ENCODE results near the gene DHRSX. TPM values are rescaled to one million over a fixed set of nuclear protein-coding genes. Genes with fewer than 3 reads are reported as not detected.
"Not testable (repeated sequence)": the region's sequence is repeated elsewhere in the genome, so short reads cannot be mapped to it uniquely, and the experiment has no call there.

The DHRSX gene
- total RNA-seq, 2 experiments from 2014 or later, result 15.5 to 16.1 TPM

DNA sequence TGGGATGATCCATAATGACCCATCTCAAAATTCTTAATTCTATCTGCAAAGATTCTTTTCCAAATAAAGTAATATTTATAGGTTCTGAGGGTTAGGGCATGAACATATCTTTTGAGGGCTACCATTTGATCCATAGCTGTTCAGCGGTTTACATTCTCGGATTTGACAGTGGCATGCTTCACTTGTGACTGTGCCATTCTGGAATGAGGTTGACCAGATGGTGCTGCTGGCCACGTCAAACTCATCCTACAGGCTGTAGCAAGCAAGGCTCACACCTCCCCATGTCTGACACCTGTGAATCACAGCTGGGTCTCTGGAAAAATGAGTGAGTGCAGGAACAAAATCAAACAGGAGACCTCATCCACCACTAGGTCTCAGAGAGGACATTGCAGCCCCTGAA is 280.5 kb downstream of the DHRSX start:
- no peak overlapping the region for H3K27ac Mint-ChIP-seq
- no peaks in the 10 kb centered on the region for H3K4me1 Mint-ChIP-seq
- H3K4me3 Mint-ChIP-seq, result no peak overlapping the region
- no peaks in the 10 kb centered on the region for H3K27me3 Mint-ChIP-seq
- ChIA-PET CTCF (no interaction called here), POLR2A (no interaction called here)
- peaks cover 16% of the 10 kb centered on the region for H3K36me3 Mint-ChIP-seq (ENCODE audit: low read depth)
- DNase-seq, result no peak
- H3K9me3 Mint-ChIP-seq, result peaks cover 68% of the 10 kb centered on the region

DNA sequence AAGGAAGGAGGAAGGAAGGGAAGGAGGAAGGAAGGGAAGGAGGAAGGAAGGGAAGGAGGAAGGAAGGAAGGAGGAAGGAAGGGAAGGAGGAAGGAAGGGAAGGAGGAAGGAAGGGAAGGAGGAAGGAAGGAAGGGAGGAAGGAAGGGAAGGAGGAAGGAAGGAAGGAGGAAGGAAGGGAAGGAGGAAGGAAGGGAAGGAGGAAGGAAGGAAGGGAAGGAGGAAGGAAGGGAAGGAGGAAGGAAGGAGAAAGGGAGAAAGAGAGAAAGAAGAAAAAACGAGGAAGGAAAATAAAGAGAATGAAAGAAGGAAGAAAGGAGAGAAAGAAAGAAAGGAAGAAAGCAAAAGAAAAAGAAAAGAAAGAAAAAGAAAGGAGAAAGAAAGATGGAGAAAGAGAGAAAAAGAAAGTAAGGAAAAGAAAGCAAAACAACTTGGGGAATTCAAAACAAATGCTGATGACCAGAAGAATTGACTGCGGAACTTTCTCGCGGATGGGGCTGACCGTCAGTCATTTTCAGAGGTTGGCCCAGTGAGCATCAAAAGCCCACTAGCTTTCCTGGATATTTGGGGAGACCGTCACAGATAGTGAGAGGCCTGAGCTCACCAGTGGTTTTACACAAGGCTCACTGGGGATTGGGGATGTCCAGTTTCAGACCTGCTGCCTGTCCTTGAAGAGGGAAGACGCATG is 286.5 kb downstream of the DHRSX start:
- Mint-ChIP-seq H3K36me3 (ENCODE audit: low read depth) (peaks cover 14% of the 10 kb centered on the region), H3K9me3 (peaks cover 52% of the 10 kb centered on the region)
- H3K27ac Mint-ChIP-seq, H3K4me1 Mint-ChIP-seq, H3K4me3 Mint-ChIP-seq, CTCF ChIA-PET, DNase-seq, H3K27me3 Mint-ChIP-seq, POLR2A ChIA-PET: not testable (repeated sequence)

DNA sequence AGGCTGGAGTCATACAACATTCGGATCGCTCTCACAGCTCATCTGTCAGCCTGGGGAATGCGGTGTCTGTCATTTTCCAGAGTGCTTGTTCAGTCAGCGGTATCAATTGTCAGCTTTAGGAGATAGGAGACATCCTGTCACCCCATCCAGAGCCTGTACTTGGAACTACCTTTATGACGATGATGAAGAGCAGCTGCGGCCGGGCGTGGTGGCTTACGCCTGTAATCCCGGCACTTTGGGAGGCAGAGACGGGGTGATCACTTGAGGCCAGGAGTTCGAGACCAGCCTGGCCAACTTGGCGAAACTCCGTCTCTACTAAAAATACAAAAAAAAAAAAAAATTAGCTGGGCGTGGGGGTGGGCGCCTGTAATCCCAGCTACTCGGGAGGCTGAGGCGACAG is 289.1 kb downstream of the DHRSX start:
- H3K27me3 Mint-ChIP-seq; CTCF ChIA-PET; H3K36me3 Mint-ChIP-seq (ENCODE audit: low read depth); DNase-seq; H3K4me1 Mint-ChIP-seq; H3K27ac Mint-ChIP-seq; H3K4me3 Mint-ChIP-seq; POLR2A ChIA-PET: not testable (repeated sequence)
- H3K9me3 Mint-ChIP-seq, result peaks cover 45% of the 10 kb centered on the region

DNA sequence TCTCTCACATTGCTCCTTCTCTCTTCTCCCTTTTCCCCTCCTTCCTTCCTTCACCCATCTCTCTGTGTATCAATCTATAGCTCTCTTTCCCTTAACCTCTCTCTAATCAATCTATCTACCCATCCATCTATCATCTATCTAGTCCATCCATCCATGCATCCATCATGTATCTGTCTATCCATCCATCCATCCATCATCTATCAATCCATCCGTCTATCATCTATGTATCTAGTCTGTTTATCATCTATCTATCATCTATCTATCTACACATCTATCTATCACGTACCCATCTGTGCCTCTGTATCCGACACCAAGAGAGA is 307.5 kb downstream of the DHRSX start:
- POLR2A ChIA-PET, result no interaction called here
- CTCF ChIA-PET, result no interaction called here
- Mint-ChIP-seq H3K27me3 (no peaks in the 10 kb centered on the region), H3K36me3 (ENCODE audit: low read depth) (peaks cover under 1% of the 10 kb centered on the region), H3K4me3 (no peak overlapping the region), H3K9me3 (peaks cover 27% of the 10 kb centered on the region), H3K27ac (no peak overlapping the region), H3K4me1 (no peaks in the 10 kb centered on the region)
- DNase-seq, result no peak

DNA sequence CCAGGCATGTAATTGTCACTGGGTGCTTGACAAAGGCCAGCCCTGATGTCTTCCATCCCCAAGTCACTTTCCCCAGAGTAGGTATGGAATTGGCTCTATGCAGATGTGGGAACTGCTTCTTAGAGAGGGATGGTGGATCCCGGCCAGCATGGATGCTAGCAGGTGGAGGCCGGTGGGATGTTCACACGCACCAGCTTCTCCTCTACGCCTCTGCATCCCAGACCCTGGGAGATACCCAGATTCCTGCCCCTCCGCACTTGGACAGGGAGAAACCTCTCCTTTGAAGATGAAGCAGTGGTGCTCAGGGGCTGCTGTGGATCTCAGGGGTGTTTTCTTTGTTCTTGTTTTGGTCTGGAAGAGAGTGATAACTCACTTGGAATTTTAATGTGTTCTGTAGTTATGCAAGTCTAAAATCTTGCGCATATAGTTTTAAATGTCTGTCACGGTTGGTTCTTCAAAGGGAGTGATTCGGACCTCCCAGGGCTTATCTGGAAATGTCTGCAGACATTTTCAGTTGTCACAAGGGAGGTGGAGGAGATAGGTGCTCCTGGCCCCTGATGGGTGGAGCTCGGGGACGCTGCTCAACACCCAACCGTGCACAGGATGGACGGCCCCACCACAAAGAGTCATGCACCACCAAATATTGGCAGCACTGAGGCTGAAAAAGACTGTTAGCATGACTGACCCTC is 308.0 kb downstream of the DHRSX start:
- Mint-ChIP-seq H3K4me1 (no peaks in the 10 kb centered on the region), H3K4me3 (no peak overlapping the region), H3K9me3 (peaks cover 27% of the 10 kb centered on the region), H3K27me3 (no peaks in the 10 kb centered on the region), H3K27ac (no peak overlapping the region), H3K36me3 (ENCODE audit: low read depth) (peaks cover 4% of the 10 kb centered on the region)
- DNase-seq, result no peak
- ChIA-PET CTCF (no interaction called here), POLR2A (no interaction called here)

DNA sequence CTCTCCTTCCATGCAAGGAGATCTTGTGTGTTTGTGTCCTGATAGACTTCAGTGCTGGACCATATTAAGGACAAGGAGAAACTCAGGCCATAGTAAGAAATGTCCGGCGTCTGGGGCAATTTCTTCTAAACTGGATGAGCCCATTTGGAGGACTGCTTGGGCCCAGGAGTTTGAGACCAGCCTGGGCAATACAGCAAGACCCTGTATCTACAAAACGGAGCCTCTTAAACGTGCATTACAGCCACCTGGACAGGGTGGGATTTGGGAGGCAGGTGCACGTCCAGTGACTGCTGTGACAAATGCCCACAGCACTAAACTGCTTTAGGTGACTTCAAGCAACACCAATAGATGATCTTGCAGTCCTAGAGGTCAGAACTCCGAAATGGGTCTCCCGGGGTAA is 311.9 kb downstream of the DHRSX start:
- H3K27me3 Mint-ChIP-seq, result no peaks in the 10 kb centered on the region
- no peaks in the 10 kb centered on the region for H3K4me1 Mint-ChIP-seq
- POLR2A ChIA-PET, result no interaction called here
- no peak overlapping the region for H3K4me3 Mint-ChIP-seq
- no peak overlapping the region for H3K27ac Mint-ChIP-seq
- peaks cover 5% of the 10 kb centered on the region for H3K36me3 Mint-ChIP-seq (ENCODE audit: low read depth)
- DNase-seq, result no peak
- CTCF ChIA-PET, result no interaction called here
- peaks cover 17% of the 10 kb centered on the region for H3K9me3 Mint-ChIP-seq

DNA sequence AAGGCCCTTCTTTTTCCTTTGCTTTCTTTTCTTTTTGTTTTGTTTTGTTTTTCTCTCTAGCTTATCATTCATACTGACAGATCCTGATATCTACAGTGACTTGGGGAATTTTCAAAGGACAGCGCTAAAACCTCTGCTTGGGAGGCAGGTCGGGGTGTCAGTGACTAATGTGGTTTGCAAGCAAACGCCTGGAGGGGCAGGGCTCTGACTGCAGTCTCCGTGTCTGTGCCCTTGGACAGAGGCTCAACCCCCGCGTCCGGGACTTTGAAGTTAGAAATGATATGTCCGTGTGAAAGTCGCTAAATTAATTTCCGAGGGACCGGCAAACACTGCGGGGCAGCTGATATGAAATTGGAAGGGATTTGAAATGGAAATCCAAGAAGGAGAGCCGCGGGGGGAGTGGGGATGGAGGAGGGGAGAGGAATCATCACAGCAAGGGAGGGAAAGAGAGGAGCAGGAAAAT is 312.4 kb downstream of the DHRSX start:
- Mint-ChIP-seq H3K9me3 (peaks cover 15% of the 10 kb centered on the region), H3K36me3 (ENCODE audit: low read depth) (peaks cover 5% of the 10 kb centered on the region), H3K4me3 (no peak overlapping the region), H3K4me1 (no peaks in the 10 kb centered on the region), H3K27ac (no peak overlapping the region), H3K27me3 (no peaks in the 10 kb centered on the region)
- POLR2A ChIA-PET, result no interaction called here
- CTCF ChIA-PET, result no interaction called here
- DNase-seq, result no peak

DNA sequence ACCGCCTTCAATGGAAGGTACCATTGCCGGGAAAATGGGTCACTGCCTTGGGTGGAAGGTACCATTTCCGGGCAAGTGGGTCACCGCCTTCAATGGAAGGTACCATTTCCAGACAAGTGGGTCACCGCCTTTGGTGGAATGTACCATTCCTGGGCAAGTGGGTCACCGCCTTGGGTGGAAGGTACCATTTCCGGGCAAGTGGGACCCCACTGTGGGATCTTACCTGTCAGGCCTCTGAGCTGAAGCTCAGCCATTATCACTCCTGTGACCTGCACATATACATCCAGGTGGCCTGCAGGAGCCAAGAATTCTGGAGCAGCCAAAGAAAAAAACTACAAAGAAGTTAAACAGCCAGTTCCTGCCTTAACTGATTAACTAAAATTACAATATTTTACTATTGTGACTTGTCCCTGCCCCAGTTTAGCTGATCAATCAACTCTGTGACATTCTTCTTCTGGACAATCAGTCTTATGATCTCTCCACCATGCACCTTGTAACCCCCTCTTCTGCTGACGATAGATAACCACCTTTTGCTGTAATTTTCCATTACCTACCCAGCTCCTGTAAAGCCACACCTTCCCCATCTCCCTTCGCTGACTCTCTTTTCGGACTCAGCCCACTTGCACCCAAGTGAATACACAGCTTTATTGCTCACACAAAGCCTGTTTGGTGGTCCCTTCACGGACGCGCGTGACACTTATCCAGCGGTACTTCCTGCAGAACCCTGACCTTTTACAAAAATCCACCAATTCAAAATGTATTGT is 313.2 kb downstream of the DHRSX start:
- Mint-ChIP-seq H3K27me3 (no peaks in the 10 kb centered on the region), H3K4me3 (no peak overlapping the region), H3K36me3 (ENCODE audit: low read depth) (peaks cover 5% of the 10 kb centered on the region), H3K9me3 (peaks cover 13% of the 10 kb centered on the region), H3K4me1 (no peaks in the 10 kb centered on the region), H3K27ac (no peak overlapping the region)
- ChIA-PET CTCF (no interaction called here), POLR2A (no interaction called here)
- DNase-seq, result no peak

DNA sequence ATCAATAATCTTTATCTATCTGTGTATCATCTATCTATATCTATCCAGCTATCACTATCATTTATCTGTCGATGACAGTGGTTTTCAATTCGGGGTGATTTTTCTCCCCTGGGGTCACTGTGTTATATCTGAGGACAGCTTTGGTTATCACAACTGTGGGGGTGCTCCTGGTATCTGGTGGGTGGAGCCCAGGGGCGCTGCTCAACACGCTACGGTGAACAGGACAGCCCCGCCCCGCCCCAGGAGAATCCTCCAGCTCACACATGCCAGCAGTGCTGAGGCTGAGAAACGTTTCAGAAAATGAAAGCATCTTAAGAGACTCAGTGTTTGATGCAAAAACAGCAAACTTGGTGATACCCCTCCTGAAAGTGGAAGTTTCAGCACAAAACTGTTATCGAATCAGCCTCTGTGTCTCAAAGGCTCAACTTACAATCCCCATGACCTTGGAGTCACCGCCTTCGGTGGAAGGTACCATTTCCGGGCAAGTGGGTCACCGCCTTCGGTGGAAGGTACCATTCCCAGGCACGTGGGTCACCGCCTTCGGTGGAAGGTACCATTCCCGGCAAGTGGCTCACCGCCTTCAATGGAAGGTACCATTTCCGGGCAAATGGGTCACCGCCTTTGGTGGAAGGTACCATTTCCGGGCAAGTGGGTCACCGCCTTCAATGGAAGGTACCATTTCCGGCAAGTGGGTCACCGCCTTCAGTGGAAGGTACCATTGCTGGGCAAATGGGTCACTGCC is 315.3 kb downstream of the DHRSX start:
- peaks cover 5% of the 10 kb centered on the region for H3K36me3 Mint-ChIP-seq (ENCODE audit: low read depth)
- H3K27ac Mint-ChIP-seq, result no peak overlapping the region
- H3K4me3 Mint-ChIP-seq, result no peak overlapping the region
- no peaks in the 10 kb centered on the region for H3K27me3 Mint-ChIP-seq
- no peak for DNase-seq
- no peaks in the 10 kb centered on the region for H3K4me1 Mint-ChIP-seq
- ChIA-PET CTCF (no interaction called here), POLR2A (no interaction called here)
- peaks cover 13% of the 10 kb centered on the region for H3K9me3 Mint-ChIP-seq

DNA sequence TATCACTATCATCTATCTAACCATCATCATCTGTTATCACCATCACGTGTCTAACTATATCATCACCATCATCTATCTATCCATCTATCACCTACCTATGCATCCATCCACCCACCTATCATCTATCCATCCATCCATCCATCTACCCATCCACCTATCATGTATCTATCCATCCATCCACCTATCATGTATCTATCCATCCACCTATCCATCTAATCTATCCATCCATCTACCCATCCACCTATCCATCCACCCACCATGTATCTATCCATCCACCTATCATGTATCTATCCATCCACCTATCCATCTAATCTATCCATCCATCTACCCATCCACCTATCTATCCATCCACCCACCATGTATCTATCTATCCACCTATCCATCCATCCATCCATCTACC is 316.7 kb downstream of the DHRSX start:
- H3K36me3 Mint-ChIP-seq (ENCODE audit: low read depth), result peaks cover 5% of the 10 kb centered on the region
- peaks cover 10% of the 10 kb centered on the region for H3K9me3 Mint-ChIP-seq
- no peaks in the 10 kb centered on the region for H3K4me1 Mint-ChIP-seq
- CTCF ChIA-PET, result no interaction called here
- POLR2A ChIA-PET, result no interaction called here
- DNase-seq, result no peak
- H3K4me3 Mint-ChIP-seq, result no peak overlapping the region
- H3K27me3 Mint-ChIP-seq, result no peaks in the 10 kb centered on the region
- no peak overlapping the region for H3K27ac Mint-ChIP-seq

DNA sequence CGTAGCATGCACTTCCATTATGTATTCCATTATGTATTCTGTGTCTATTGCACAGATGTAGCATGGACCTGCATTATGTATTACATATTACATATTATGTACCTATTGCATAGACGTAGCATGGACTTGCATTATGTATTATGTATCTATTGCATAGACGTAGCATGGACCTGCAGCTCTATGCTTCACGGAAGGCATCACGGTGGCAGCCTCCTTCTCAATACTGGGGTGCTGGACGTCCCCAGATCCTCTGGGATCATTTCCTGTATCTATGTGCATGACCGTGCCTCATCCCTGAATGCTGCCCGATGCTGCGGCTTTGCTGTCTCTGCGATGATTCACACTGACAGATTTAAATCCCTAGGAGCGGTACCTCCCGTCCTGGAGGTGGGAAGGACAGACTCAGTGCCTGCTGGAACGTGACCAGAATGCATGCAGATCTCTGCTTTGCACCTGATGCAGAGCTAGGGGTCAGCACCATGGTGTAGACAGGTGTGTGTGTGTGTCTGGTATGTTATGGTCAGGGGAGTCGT is 317.5 kb downstream of the DHRSX start:
- CTCF ChIA-PET, result no interaction called here
- Mint-ChIP-seq H3K36me3 (ENCODE audit: low read depth) (peaks cover 5% of the 10 kb centered on the region), H3K9me3 (peaks cover 7% of the 10 kb centered on the region), H3K4me3 (no peak overlapping the region), H3K27me3 (no peaks in the 10 kb centered on the region), H3K27ac (no peak overlapping the region), H3K4me1 (no peaks in the 10 kb centered on the region)
- no peak for DNase-seq
- POLR2A ChIA-PET, result no interaction called here

DNA sequence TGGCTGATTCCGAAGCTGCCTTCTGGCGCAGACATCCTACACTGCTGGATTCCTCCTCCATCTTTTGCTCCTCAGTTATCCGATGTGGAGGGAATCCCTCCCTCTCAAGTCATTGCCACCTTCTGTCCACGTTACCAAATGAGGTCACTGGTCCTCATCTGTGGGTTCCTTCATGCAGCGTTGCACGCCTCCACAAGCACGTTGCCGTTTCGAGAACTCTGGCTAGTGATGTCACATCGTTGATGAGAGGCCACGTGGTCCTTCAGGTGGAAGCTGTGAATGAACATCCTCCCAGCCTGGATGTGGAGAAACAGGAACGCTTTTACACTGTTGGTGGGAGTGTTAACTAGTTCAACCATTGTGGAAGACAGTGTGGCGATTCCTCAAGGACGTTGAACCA is 323.2 kb downstream of the DHRSX start:
- peaks cover 17% of the 10 kb centered on the region for H3K9me3 Mint-ChIP-seq
- ChIA-PET POLR2A (no interaction called here), CTCF (no interaction called here)
- H3K27me3 Mint-ChIP-seq, result no peaks in the 10 kb centered on the region
- DNase-seq, result no peak
- no peak overlapping the region for H3K27ac Mint-ChIP-seq
- H3K4me3 Mint-ChIP-seq, result no peak overlapping the region
- H3K4me1 Mint-ChIP-seq, result no peaks in the 10 kb centered on the region
- H3K36me3 Mint-ChIP-seq (ENCODE audit: low read depth), result no peaks in the 10 kb centered on the region

DNA sequence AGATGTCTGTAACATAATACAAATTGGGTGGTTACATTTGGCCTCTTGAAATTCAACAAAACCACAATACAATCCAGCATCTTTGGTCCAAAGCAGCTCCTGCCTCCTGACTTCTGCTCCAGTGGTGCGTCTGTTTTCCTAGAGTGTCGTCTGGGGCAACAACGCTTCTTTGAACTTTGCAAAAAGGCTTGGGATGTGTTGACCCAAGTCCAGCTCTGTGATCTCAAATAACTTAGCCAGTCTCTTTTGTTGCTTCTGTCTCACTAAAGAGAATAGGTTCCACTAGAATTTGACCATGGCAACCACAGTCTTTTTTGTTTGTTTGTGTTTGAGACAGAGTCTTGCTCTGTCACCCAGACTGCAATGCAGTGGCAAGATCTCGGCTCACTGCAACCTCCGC is 324.0 kb downstream of the DHRSX start:
- Mint-ChIP-seq H3K9me3 (peaks cover 17% of the 10 kb centered on the region), H3K4me3 (no peak overlapping the region), H3K36me3 (ENCODE audit: low read depth) (no peaks in the 10 kb centered on the region), H3K27me3 (no peaks in the 10 kb centered on the region), H3K27ac (no peak overlapping the region), H3K4me1 (no peaks in the 10 kb centered on the region)
- DNase-seq, result no peak
- CTCF ChIA-PET, result no interaction called here
- POLR2A ChIA-PET, result no interaction called here
